Uterus (tissue), 2 donors: ENCODE results near the gene BRAP.
"Not testable (repeated sequence)": the region's sequence is repeated elsewhere in the genome, so short reads cannot be mapped to it uniquely, and the experiment has no call there.

ENCODE experiments used
- POLR2A ChIP-seq, 2 donors: fragments of 450-650 bp; IDR thresholded peaks; one replicate each; pipeline ENCODE4 v1.6.1; 2016; ENCODE audit warnings: antibody characterized with exemption in 2 of 2, mild to moderate bottlenecking in 1 of 2, moderate library complexity in 1 of 2
- TF ChIP-seq, protein P1 (sequence below), 4 experiments: fragments of 200-600 bp in 2 of 4; fragments of 450-650 bp in 2 of 4; sonication (generic) in 2 of 4; IDR thresholded peaks; one replicate each; pipeline ENCODE4 v1.5.1; 2016 to 2019; ENCODE audit warnings: antibody characterized with exemption in 4 of 4, mild to moderate bottlenecking in 2 of 4, moderate library complexity in 1 of 4

DNA sequence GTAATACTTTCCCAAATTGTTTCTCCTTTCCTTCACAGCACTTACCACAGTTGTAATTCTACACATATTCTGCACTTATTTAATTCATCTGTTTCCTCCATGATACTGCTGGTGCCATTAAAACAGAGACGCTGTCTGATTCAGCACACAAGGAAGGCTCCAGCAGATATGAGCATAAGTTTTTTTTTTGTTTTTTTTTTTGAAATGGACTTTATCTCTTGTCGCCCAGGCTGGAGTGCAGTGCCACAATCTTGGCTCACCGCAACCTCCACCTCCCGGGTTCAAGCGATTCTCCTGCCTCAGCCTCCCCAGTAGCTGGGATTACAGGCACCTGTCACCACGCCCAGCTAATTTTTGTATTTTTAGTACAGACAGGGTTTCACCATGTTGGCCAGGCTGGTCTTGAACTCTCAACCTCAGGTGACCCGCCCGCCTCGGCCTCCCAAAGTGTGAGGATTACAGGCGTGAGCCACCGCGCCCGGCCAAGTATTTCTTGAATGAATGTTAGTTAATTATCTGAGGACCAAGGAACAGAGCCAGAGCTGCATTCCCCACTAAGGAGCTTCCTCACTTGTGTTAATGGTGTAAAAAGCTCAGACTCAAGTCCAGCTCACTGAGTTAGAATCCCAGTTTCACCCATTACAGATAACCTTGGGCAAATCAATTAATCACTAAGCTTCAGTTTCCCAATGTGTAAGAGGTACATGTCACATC, 1.1 kb downstream of the BRAP start:
- TF ChIP-seq, protein P1, sequence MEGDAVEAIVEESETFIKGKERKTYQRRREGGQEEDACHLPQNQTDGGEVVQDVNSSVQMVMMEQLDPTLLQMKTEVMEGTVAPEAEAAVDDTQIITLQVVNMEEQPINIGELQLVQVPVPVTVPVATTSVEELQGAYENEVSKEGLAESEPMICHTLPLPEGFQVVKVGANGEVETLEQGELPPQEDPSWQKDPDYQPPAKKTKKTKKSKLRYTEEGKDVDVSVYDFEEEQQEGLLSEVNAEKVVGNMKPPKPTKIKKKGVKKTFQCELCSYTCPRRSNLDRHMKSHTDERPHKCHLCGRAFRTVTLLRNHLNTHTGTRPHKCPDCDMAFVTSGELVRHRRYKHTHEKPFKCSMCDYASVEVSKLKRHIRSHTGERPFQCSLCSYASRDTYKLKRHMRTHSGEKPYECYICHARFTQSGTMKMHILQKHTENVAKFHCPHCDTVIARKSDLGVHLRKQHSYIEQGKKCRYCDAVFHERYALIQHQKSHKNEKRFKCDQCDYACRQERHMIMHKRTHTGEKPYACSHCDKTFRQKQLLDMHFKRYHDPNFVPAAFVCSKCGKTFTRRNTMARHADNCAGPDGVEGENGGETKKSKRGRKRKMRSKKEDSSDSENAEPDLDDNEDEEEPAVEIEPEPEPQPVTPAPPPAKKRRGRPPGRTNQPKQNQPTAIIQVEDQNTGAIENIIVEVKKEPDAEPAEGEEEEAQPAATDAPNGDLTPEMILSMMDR (IDR thresholded peaks at IDR 0.05), result not testable (repeated sequence)
- TF ChIP-seq POLR2A (IDR thresholded peaks at IDR 0.05), result not testable (repeated sequence)
